Measurements from ENCODE around the gene TPSB2.
"Not testable (repeated sequence)": the region's sequence is repeated elsewhere in the genome, so short reads cannot be mapped to it uniquely, and the experiment has no call there.

Gene TPSB2

DNA sequence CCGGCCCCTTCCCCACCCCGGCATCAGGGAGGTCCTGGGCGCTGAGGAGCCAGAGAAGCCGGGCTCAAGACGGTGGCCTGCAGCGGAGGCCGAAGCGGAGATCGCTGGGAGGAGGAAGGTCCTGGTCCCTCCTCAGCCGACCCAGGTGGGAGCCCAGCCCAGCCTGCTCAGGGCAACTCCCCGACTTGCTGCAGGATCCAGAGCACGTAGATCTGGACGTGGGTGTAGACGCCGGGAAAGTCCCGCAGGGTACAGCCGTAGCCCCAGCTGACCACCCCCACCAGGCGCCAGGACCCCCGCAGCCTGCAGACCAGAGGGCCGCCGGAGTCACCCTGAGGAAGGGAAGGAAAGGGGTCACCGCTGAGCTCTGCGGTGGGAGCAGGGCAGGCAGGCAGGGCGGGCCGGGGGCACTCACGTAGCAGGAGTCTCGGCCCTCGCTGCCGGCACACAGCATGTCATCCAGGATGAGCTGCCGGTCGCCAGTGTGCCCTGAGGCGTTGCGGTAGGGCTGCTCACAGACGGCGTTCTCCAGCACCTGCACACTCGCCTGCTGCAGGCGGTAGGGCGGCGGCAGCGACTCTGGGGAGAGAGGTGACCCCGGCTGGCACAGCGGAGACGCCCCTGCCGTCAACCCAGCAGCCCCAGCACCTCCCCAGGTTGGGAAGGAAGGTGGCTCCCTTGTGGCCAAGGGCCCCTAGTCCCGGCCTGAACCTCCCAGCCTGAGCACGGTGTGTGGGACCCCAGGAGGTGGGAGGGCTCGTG is 31.3 kb upstream of the TPSB2 start:
- DNase-seq = no peak

DNA sequence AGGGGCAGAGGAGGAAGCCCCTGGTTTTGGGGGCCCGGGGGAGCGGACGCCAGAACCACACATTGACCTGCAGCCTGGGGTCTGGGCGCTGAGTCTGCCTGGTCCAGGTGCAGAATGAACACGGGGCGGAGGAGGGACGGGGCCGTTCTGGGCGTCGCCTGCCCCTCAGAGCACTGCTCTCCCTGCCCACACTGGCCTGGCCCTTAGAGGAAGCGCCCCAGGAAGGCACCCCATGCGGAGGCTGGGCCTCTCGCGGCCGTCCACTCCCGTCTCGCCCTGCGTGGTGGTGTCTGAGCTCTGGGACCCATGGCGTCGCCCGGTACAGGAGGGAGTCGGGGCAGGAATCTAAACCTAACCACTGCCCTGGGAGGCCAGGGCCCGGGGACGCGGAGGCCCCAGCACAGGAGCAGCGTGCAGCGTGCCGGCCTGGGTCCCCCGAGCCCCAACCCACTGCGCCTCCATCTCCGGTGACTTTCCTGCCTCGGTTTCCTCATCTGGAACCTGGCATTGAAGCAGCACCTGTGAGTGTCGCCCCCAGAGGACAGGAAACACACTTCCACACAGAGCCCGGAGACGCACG is 30.2 kb upstream of the TPSB2 start:
- DNase-seq = no peak

GRCh38 chr16:1259760-1260068 is 29.7 kb upstream of the TPSB2 start:
- no peak for DNase-seq

DNA sequence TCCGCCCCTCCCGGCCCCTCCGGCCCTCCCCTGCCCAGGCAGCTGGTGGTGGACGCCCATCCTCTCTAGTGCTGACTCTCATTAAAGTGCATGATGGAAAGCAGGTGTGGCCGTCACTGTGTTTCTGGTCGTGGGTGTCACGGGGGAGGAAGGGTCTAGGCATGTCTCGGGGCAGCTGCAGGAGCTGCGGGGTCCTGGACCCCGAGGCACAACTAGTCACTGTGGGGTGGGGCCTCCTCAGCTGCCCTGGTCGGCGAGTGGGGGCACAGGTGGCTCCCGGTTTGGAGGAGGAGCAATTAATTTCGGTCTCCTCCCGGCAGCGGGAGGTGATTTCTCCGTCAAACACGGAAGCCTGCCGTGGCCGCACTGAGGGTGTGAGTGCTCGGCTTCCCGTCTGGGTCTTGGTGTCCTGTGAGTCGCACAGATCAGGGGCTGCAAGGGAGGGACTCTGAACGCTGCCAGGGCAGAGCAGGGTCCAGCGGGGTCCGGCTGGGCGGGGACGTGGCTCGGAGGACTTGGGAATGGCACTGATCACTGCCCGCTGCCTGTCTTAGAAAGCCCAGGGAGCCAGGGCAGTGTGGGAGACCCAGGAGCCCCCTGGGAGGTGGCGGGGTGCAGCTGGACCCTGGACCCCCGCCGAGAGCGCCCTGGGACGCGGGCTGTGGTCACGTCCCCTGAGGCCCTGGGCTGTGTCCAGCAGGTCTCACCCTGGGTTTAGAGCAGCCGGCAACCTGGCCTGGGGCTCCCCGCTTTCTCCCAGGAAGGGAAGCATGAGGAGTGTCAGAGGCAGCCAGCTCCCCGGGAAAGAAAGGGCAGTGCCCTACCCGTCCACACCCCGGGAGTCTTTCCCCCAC is 29.1 kb upstream of the TPSB2 start:
- DNase-seq = no peak

DNA sequence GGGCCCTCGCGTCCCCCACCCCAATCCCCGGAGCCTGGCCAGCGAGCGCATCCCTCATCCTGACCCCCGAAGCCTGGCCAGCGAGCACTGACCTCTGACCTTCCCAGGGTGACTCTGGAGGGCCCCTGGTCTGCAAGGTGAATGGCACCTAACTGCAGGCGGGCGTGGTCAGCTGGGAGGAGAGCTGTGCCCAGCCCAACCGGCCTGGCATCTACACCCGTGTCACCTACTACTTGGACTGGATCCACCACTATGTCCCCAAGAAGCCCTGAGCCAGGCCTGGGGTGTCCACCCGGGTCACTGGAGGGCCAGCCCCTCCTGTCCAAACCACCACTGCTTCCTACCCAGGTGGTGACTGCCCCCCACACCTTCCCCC is 28.2 kb upstream of the TPSB2 start:
- no peak for DNase-seq

DNA sequence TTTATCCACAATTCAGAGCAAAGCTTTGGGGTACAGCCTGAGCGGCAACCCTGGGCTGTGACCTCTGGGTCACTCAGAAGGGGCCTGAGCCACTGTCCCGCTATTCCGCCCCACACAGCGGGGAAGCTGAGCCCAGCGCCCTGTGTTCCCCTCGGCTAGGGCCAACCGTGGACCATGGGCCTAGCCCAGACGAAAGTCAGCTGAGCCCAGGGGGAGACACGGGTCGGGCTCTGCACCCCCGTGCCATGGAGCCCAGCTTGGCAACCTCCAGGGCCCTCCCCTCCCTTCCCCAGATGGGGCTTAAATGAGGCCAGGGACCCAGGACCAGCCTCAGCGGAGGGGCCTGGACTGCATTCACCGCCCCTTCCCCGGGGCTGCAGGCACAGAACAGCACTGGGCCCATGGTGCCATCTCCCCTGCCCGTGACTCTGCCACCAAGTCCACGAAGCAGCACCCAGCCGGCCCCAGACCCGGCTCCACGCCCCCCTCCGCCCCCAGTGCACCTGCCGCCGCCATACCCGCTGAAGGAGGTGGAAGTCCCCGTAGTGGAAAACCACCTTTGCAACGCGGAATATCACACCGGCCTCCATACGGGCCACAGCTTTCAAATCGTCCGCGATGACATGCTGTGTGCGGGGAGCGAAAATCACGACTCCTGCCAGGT is 27.7 kb upstream of the TPSB2 start:
- DNase-seq = no peak

- DNase-seq = no peak
Measured at GRCh38 chr16:1256874-1257322, 26.9 kb upstream of the TPSB2 start.

DNA sequence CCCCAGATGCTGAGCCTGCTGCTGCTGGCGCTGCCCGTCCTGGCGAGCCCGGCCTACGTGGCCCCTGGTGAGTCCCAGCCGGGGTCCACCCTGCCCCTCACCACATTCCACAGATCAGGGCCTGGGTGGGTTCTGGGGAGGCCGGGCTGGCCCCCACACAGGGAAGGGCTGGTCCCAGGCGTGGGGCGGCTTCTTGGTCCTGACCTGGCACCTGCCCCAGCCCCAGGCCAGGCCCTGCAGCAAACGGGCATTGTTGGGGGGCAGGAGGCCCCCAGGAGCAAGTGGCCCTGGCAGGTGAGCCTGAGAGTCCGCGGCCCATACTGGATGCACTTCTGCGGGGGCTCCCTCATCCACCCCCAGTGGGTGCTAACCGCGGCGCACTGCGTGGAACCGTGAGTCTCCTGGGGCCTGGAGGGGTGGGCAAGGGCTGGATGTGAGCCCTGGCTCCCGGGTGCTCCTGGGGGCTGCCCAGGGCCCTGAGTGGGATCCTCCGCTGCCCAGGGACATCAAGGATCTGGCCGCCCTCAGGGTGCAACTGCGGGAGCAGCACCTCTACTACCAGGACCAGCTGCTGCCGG is 26.4 kb upstream of the TPSB2 start:
- DNase-seq = not testable (repeated sequence)

DNA sequence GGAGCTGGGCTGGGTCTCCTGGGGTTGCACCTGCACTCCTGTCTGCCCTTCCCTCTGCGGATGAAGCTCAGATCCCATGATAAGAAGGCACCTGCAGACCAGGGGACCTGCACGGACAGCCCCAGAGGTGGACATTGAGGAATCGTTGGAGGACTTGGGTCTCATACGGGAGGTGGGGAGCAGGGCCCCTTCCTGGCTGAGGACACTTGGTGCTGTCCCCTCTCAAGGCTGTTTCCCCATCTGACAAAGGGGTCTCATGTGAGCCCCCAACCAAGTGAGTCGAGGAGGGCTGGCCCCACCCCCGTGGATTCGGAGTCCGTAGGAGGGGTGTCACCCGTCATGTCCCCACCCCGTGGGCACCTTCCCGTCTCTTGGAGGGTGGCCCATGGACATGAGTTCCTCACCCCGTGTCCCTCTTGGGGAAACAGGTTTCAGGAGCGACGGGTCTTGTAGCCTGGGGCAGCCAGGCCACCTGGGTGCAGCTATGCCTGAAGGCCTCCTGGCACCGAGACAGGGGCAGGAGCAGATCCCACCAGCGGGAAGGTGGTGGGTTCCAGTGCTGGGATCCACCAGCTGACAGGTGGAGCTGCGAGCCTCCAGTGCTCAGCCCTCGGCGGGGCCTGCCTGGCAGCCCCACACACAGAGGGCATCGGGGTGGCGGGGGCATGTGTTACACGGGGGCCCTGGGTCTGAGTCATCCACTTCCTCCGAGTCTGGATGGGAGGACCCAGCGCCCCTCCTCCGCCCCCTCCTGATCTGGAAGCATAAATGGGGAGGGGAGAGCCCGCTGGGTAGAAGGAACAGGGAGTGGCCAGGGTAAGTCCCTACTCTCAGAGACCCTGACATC is 25.5 kb upstream of the TPSB2 start, which contains the start of gene TPSD1:
TPSD1 (plus strand) TSS at position 794 of the 847 bp plus-strand sequence. CDS start 212 bp downstream, outside the sequence.
- not testable (repeated sequence) for DNase-seq

- DNase-seq = not testable (repeated sequence)
Measured at GRCh38 chr16:1254821-1255220, 24.8 kb upstream of the TPSB2 start.

- not testable (repeated sequence) for DNase-seq
Measured at GRCh38 chr16:1253701-1254364, 23.8 kb upstream of the TPSB2 start.

GRCh38 chr16:1249031-1249755 is 19.2 kb upstream of the TPSB2 start:
- DNase-seq = not testable (repeated sequence)

GRCh38 chr16:1247903-1248537 is 18.0 kb upstream of the TPSB2 start:
- not testable (repeated sequence) for DNase-seq

- DNase-seq = no peak
Measured at GRCh38 chr16:1245452-1246020, 15.6 kb upstream of the TPSB2 start.

- DNase-seq = no peak
Measured at GRCh38 chr16:1244881-1245280, 14.9 kb upstream of the TPSB2 start.

GRCh38 chr16:1243907-1244850 is 14.2 kb upstream of the TPSB2 start:
- not testable (repeated sequence) for DNase-seq

- DNase-seq = not testable (repeated sequence)
Measured at GRCh38 chr16:1243363-1243762, 13.4 kb upstream of the TPSB2 start.

DNA sequence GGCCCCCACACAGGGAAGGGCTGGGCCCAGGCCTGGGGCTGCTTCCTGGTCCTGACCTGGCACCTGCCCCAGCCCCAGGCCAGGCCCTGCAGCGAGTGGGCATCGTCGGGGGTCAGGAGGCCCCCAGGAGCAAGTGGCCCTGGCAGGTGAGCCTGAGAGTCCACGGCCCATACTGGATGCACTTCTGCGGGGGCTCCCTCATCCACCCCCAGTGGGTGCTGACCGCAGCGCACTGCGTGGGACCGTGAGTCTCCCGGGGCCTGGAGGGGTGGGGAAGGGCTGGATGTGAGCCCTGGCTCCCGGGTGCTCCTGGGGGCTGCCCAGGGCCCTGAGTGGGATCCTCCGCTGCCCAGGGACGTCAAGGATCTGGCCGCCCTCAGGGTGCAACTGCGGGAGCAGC is 11.1 kb upstream of the TPSB2 start:
- DNase-seq = not testable (repeated sequence)

Measured in NCI-H1092 (cell line).